Measurements from ENCODE around the gene LAT. TPM values are rescaled to one million over a fixed set of nuclear protein-coding genes. Genes with fewer than 3 reads are reported as not detected.

LAT gene
- total RNA-seq, 1 experiment from 2014 or later: 1.5 TPM

- H3K4me3 ChIP-seq (ENCODE audit: insufficient read depth, low read depth, low read length): no peak overlapping the region
- no peaks in the 10 kb centered on the region for H3K36me3 ChIP-seq (replicated peaks; ENCODE audit: control insufficient read depth, insufficient read depth, low read length)
- DNase-seq: no peak
- H3K27me3 ChIP-seq (ENCODE audit: control insufficient read depth, insufficient read depth, low read length): no peaks in the 10 kb centered on the region
These were observed 45.4 kb downstream of the LAT start for GRCh38 chr16:29030086-29030840.

Other genes with a start within 250 kb of the LAT start
- 0.67 TPM in 1 of 2 replicates, not detected in the other for gene NPIPB9, start 233.3 kb upstream of the LAT start, total RNA-seq (2014; rRNA removed; shearing (Covaris generic))
- gene ATXN2L, start 162.1 kb upstream of the LAT start, total RNA-seq (2014; rRNA removed; shearing (Covaris generic)): 77.9 and 88.4 TPM in 2 replicates
- 299 and 301 TPM in 2 replicates for gene TUFM, start 138.7 kb upstream of the LAT start, total RNA-seq (2014; rRNA removed; shearing (Covaris generic))
- 38.9 and 40.0 TPM in 2 replicates for gene SH2B1, start 121.2 kb upstream of the LAT start, total RNA-seq (2014; rRNA removed; shearing (Covaris generic))
- gene ATP2A1, start 106.6 kb upstream of the LAT start, total RNA-seq (2014; rRNA removed; shearing (Covaris generic)): 0.10 and 1.0 TPM in 2 replicates
- gene RABEP2, start 59.8 kb upstream of the LAT start, total RNA-seq (2014; rRNA removed; shearing (Covaris generic)): 13.3 and 17.3 TPM in 2 replicates
- 1.2 and 1.9 TPM in 2 replicates for gene CD19, start 53.1 kb upstream of the LAT start, total RNA-seq (2014; rRNA removed; shearing (Covaris generic))
- 29.1 and 34.8 TPM in 2 replicates for gene NFATC2IP, start 34.1 kb upstream of the LAT start, total RNA-seq (2014; rRNA removed; shearing (Covaris generic))
- 58.6 and 65.3 TPM in 2 replicates for gene SPNS1, start 10.3 kb upstream of the LAT start, total RNA-seq (2014; rRNA removed; shearing (Covaris generic))

Data from H7 (cell line).